Colonic mucosa (tissue), 4 donors: Measurements from ENCODE around the gene ARPP19. TPM values are rescaled to one million over a fixed set of nuclear protein-coding genes. Genes with fewer than 3 reads are reported as not detected.
"Not testable (repeated sequence)": the region's sequence is repeated elsewhere in the genome, so short reads cannot be mapped to it uniquely, and the experiment has no call there.

Experiments used
- DNase-seq: peaks from one replicate; pipeline ENCODE4 v3.0.0-alpha.2; 2020
- H3K27ac ChIP-seq: fragments of 200-600 bp; one replicate; pipeline ENCODE4 v1.8.0; 2021
- H3K27me3 ChIP-seq: fragments of 200-600 bp; one replicate; pipeline ENCODE4 v1.8.0; 2021
- H3K36me3 ChIP-seq: fragments of 200-600 bp; one replicate; pipeline ENCODE4 v1.8.0; 2021
- H3K4me1 ChIP-seq: fragments of 200-600 bp; one replicate; pipeline ENCODE4 v1.8.0; 2021; ENCODE audit warnings: mild to moderate bottlenecking
- H3K4me3 ChIP-seq: fragments of 200-600 bp; one replicate; pipeline ENCODE4 v1.8.0; 2021
- H3K9ac ChIP-seq, 2 donors: one replicate each; pipeline ENCODE4 v1.7.0; 2013; ENCODE audit warnings: control low read depth in 2 of 2, low read depth in 2 of 2, low read length in 2 of 2
- H3K9me3 ChIP-seq: fragments of 200-600 bp; one replicate; pipeline ENCODE4 v1.8.0; 2021
- intact Hi-C: fragments of 100-400 bp; cut with DNase I; formaldehyde crosslinking; loops from one replicate; pipeline ENCODE4 v1.14.1; 2022
- total RNA-seq, 2 donors: library from RNA; stranded (reverse); fragmentation: NEBNext Ultra II Directional in 1 of 2; extraction: Animal tissue kit (Norgen Biotek cat#: 25700) in 1 of 2; gene quantifications; one replicate each; pipeline ENCODE4 v1.2.1, GENCODE V29; 2021
- TF ChIP-seq, protein P1 (sequence below): fragments of 200-600 bp; IDR thresholded peaks from one replicate; pipeline ENCODE4 v1.8.0; 2022; ENCODE audit warnings: antibody characterized with exemption, mild to moderate bottlenecking
- donor health status: healthy.
- donor health status: DM: no; HTN: no; CAD: no.
- donor health status: DM: no; HTN: no; CAD: no.

The ARPP19 gene
- total RNA-seq, 2 donors from 2014 or later, result 72.2 to 116 TPM

DNA sequence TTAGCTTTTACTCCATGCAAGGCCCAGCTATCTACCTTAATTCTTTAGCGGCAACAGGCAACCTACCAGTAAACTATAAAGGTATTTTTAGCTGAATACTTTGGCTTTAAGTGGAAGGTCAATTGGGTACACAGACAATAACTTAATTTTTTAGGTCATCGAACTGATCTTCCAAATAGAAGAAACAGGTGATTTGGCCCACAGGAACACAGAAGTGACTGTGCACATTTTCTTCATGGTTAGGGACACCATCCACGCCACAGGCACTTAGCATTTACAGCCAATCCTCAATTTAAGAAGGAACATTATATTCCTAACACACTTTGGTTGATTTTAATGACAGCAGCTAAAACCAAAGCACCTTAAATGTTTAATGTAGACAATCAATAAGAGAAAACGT, 1.9 kb downstream of the ARPP19 start:
- DNase-seq, result no peak
- intact Hi-C loops, result no loop called here
- H3K36me3 ChIP-seq, result no peaks in the 10 kb centered on the region
- TF ChIP-seq, protein P1, sequence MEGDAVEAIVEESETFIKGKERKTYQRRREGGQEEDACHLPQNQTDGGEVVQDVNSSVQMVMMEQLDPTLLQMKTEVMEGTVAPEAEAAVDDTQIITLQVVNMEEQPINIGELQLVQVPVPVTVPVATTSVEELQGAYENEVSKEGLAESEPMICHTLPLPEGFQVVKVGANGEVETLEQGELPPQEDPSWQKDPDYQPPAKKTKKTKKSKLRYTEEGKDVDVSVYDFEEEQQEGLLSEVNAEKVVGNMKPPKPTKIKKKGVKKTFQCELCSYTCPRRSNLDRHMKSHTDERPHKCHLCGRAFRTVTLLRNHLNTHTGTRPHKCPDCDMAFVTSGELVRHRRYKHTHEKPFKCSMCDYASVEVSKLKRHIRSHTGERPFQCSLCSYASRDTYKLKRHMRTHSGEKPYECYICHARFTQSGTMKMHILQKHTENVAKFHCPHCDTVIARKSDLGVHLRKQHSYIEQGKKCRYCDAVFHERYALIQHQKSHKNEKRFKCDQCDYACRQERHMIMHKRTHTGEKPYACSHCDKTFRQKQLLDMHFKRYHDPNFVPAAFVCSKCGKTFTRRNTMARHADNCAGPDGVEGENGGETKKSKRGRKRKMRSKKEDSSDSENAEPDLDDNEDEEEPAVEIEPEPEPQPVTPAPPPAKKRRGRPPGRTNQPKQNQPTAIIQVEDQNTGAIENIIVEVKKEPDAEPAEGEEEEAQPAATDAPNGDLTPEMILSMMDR, result no peak
- peak overlapping the region in 1 of 2 donors; percentile 91 for H3K9ac ChIP-seq
- peak overlapping the region; percentile 51 for H3K4me3 ChIP-seq
- H3K9me3 ChIP-seq, result no peaks in the 10 kb centered on the region
- H3K27ac ChIP-seq, result no peak overlapping the region
- no peaks in the 10 kb centered on the region for H3K4me1 ChIP-seq
- H3K27me3 ChIP-seq, result no peaks in the 10 kb centered on the region

- H3K27me3 ChIP-seq, H3K4me1 ChIP-seq, H3K4me3 ChIP-seq, intact Hi-C loops, H3K36me3 ChIP-seq, DNase-seq, H3K27ac ChIP-seq, H3K9me3 ChIP-seq, H3K9ac ChIP-seq: not testable (repeated sequence)
These were observed 3.1 kb downstream of the ARPP19 start for GRCh38 chr15:52565417-52566358.

DNA sequence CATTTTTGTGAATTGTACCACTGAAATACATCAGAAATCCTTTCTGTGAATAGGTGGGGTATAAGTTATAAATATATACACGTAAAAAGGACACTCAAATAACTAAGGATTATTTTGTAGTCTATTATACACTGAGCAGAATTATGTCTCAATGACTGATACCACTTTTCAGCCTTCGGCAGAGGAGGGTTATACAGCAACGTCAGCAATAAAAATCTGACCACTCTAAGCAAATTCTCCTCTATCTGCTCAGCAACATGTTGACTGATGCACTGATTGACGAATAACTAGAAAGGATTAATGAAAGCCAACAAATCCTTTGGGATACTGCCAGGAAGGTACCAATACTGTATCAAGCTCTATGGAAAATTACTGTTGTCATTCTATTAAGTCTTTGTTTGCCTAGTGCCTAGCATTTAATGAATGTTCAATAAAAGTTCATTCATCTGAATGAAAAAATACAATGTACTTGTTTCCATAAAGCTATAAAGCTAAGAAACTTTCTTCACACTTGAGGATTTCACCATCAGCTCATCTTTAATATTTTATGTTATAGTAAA, 5.2 kb downstream of the ARPP19 start:
- no peak overlapping the region for H3K9ac ChIP-seq
- no peaks in the 10 kb centered on the region for H3K36me3 ChIP-seq
- H3K27ac ChIP-seq, result no peak overlapping the region
- no peaks in the 10 kb centered on the region for H3K27me3 ChIP-seq
- intact Hi-C loops, result loop anchor here (5.0 kb wide), 1 partner anchor 36 kb away; the partner anchor contains the start of gene MYO5A
- no peaks in the 10 kb centered on the region for H3K4me1 ChIP-seq
- TF ChIP-seq, protein P1, result no peak
- no peak overlapping the region for H3K4me3 ChIP-seq
- H3K9me3 ChIP-seq, result no peaks in the 10 kb centered on the region
- no peak for DNase-seq

DNA sequence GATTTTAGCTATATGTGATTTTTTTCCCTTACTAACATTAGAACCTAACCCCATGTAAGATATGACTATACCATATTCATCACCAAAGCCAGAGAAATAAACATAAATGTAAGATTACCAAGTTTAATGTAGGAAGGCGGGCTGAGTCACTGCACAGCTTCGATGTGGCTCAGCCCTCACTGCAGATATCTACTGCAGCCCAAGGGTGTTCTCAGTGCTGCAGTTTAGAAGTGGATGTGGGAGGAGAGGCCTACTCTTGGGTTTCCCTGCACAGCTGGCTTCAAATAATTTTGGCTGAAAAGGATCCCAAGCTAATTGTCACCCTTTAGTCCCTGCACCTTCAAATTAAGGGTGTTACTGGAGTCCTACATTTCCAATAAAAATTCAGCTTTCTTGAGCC, 9.3 kb downstream of the ARPP19 start:
- intact Hi-C loops, result no loop called here
- no peaks in the 10 kb centered on the region for H3K4me1 ChIP-seq
- no peak overlapping the region for H3K27ac ChIP-seq
- TF ChIP-seq, protein P1, result no peak
- H3K9me3 ChIP-seq, result no peaks in the 10 kb centered on the region
- no peaks in the 10 kb centered on the region for H3K36me3 ChIP-seq
- no peak overlapping the region for H3K4me3 ChIP-seq
- no peaks in the 10 kb centered on the region for H3K27me3 ChIP-seq
- DNase-seq, result no peak
- no peak overlapping the region for H3K9ac ChIP-seq

- H3K4me1 ChIP-seq, result no peaks in the 10 kb centered on the region
- H3K9me3 ChIP-seq, result no peaks in the 10 kb centered on the region
- TF ChIP-seq, protein P1, result no peak
- intact Hi-C loops, result no loop called here
- no peak overlapping the region for H3K9ac ChIP-seq
- no peak overlapping the region for H3K4me3 ChIP-seq
- H3K27me3 ChIP-seq, result no peaks in the 10 kb centered on the region
- H3K27ac ChIP-seq, result no peak overlapping the region
- H3K36me3 ChIP-seq, result no peaks in the 10 kb centered on the region
- no peak for DNase-seq
These were observed 9.8 kb downstream of the ARPP19 start for GRCh38 chr15:52559022-52559421.

GRCh38 chr15:52558196-52558595, 10.6 kb downstream of the ARPP19 start:
- no peak overlapping the region for H3K4me3 ChIP-seq
- DNase-seq, result no peak
- H3K9me3 ChIP-seq, result no peaks in the 10 kb centered on the region
- intact Hi-C loops, result no loop called here
- H3K27ac ChIP-seq, result no peak overlapping the region
- H3K27me3 ChIP-seq, result no peaks in the 10 kb centered on the region
- TF ChIP-seq, protein P1, result no peak
- H3K36me3 ChIP-seq, result no peaks in the 10 kb centered on the region
- H3K4me1 ChIP-seq, result no peaks in the 10 kb centered on the region
- H3K9ac ChIP-seq, result no peak overlapping the region
